Motor neuron (in vitro differentiated cells): Measurements from ENCODE around the gene SOX15. TPM values are rescaled to one million over a fixed set of nuclear protein-coding genes. Genes with fewer than 3 reads are reported as not detected.
A peak's percentile ranks its signal among the peaks of the same experiment; 100 is the strongest.

Experiments used
- ATAC-seq, 8 experiments: fragments of 200-7000 bp; cut with Tn5 transposase; replicated peaks in 6 of 8; 2 replicates each; pipeline ENCODE4 v1.8.0; 2021; ENCODE audit warnings: mild to moderate bottlenecking in 8 of 8, moderate library complexity in 8 of 8
- H3K27ac ChIP-seq, 2 donors: fragments of 250-450 bp; sonication (Bioruptor Pico); 2 replicates each; pipeline ENCODE4 v1.9.0; 2021; ENCODE audit warnings: antibody characterized with exemption in 2 of 2, mild to moderate bottlenecking in 2 of 2, moderate library complexity in 1 of 2
- H3K4me1 ChIP-seq, 2 donors: fragments of 250-450 bp; sonication (Bioruptor Pico); replicated peaks in 1 of 2; 2 replicates each; pipeline ENCODE4 v1.6.1; 2021; ENCODE audit warnings: antibody characterized with exemption in 2 of 2, mild to moderate bottlenecking in 2 of 2, moderate library complexity in 1 of 2
- H3K4me3 ChIP-seq, 5 donors: fragments of 250-450 bp; sonication (Bioruptor Pico); 2 replicates each; pipeline ENCODE4 v1.9.0; 2021; ENCODE audit warnings: antibody characterized with exemption in 5 of 5, mild to moderate bottlenecking in 5 of 5, moderate library complexity in 4 of 5
- WGBS, 10 experiments: fragments of 450-650 bp; shearing (Covaris generic); methylation state at CpG; one replicate each; pipeline ENCODE4 v1.0.0; 2022; 5-methylcytosine and 5-hydroxymethylcytosine counted together
- in situ Hi-C, 9 experiments: fragments of 400-800 bp; cut with MboI; loops; one replicate each; pipeline ENCODE4 v1.15.0; 2021; ENCODE audit warnings: low sequenced_read_pairs in 9 of 9, low pct_unique_long_range_greater_than_20kb in 2 of 9; ENCODE audit not compliant: unreplicated experiment in 9 of 9
- total RNA-seq, 8 experiments: library from RNA; unstranded; fragments of 300-600 nt; gene quantifications; 2 replicates each; pipeline versions ENCODE4 v1.2.3 to v1.2.4, GENCODE V29; 2022

The SOX15 gene
- total RNA-seq, 8 experiments from 2014 or later: 1.4 to 3.9 (median 2.2) TPM

- peak overlapping the region in 1 of 2 donors; percentile 55 for H3K27ac ChIP-seq
- H3K4me3 ChIP-seq: peak overlapping the region in 1 of 5 donors; percentile 4
- in situ Hi-C loops: no loop called here
- ATAC-seq: peak in 3 of 8 experiments; percentile 0 to 3 (median 0)
- 20 to 94% (median 77%) methylated on average over 1 to 5 of the region's 12 CpGs; no CpG with 5 or more reads in 7 of the 10 experiments for WGBS, 10 experiments
- H3K4me1 ChIP-seq: peaks cover 29 to 32% of the 10 kb centered on the region in 2 donors
These were observed 9.9 kb downstream of the SOX15 start for GRCh38 chr17:7579834-7580603.

- in situ Hi-C loops: no loop called here
- peak within 1 kb of the TSS in 1 of 5 donors; percentile 4 for H3K4me3 ChIP-seq
- peak within 1 kb of the TSS in 1 of 2 donors; percentile 55 for H3K27ac ChIP-seq
- 0 to 70% (median 16%) methylated on average over 1 to 6 of the region's 7 CpGs; no CpG with 5 or more reads in 3 of the 10 experiments for whole genome bisulfite sequencing, 10 experiments
- H3K4me1 ChIP-seq: peaks cover 29 to 34% of the 10 kb centered on the region in 2 donors
- peak; percentile 14 to 51 (median 35) for ATAC-seq
These were observed 10.7 kb downstream of the SOX15 start, which contains the start of gene CD68 for GRCh38 chr17:7579001-7579833. Gene CD68 (plus strand): TSS chr17:7579638. CDS start chr17:7579678, 40 bp downstream.

- Histone ChIP-seq H3K4me3 (no peak overlapping the region), H3K4me1 (peaks cover 22 to 28% of the 10 kb centered on the region in 2 donors), H3K27ac (no peak overlapping the region)
- 67 to 100% (median 90%) methylated on average over 1 to 7 of the region's 17 CpGs; no CpG with 5 or more reads in 2 of the 10 experiments for WGBS, 10 experiments
- ATAC-seq: no peak
- in situ Hi-C loops: no loop called here
These were observed 12.3 kb downstream of the SOX15 start for GRCh38 chr17:7577327-7578199.

- WGBS, 10 experiments: 62 to 100% (median 91%) methylated on average over 2 to 6 of the region's 14 CpGs; no CpG with 5 or more reads in 2 of the 10 experiments
These were observed 13.4 kb downstream of the SOX15 start for GRCh38 chr17:7576432-7576937.

GRCh38 chr17:7575959-7576358, 13.9 kb downstream of the SOX15 start:
- no peak overlapping the region for H3K4me3 ChIP-seq
- WGBS, 10 experiments: 66 to 100% (median 95%) methylated on average over 1 to 7 of the region's 7 CpGs; no CpG with 5 or more reads in 1 of the 10 experiments
- H3K27ac ChIP-seq: no peak overlapping the region
- no peak for ATAC-seq
- in situ Hi-C loops: no loop called here
- peaks cover 16 to 21% of the 10 kb centered on the region in 2 donors for H3K4me1 ChIP-seq

More at GRCh38 chr17:7576432-7576937, 13.4 kb downstream of the SOX15 start:
- ATAC-seq: no peak
- H3K27ac ChIP-seq: no peak overlapping the region
- H3K4me1 ChIP-seq: peaks cover 18 to 20% of the 10 kb centered on the region in 2 donors
- H3K4me3 ChIP-seq: no peak overlapping the region
- in situ Hi-C loops: no loop called here

GRCh38 chr17:7575481-7575883, 14.4 kb downstream of the SOX15 start:
- H3K4me3 ChIP-seq: no peak overlapping the region
- no peak overlapping the region for H3K27ac ChIP-seq
- 75 to 100% (median 86%) methylated on average over 1 of the region's 1 CpG; no CpG with 5 or more reads in 7 of the 10 experiments for WGBS, 10 experiments
- ATAC-seq: no peak
- peaks cover 16 to 21% of the 10 kb centered on the region in 2 donors for H3K4me1 ChIP-seq
- in situ Hi-C loops: no loop called here

- no peak for ATAC-seq
- in situ Hi-C loops: loop anchor here in 1 of 9 experiments (25.0 kb wide), 1 partner anchor 537 kb away; the partner anchor contains the start of genes SLC16A11 and SLC16A13
- Histone ChIP-seq H3K4me1 (peaks cover 16 to 18% of the 10 kb centered on the region in 2 donors), H3K4me3 (peak overlapping the region; percentile 74 to 95 (median 85)), H3K27ac (peak overlapping the region; percentile 85 to 95)
- WGBS, 10 experiments: 0 to 40% (median 21%) methylated on average over 1 to 11 of the region's 15 CpGs; no CpG with 5 or more reads in 2 of the 10 experiments
These were observed 15.5 kb downstream of the SOX15 start for GRCh38 chr17:7574176-7574953.

- 0 to 2% methylated on average over 8 to 10 of the region's 71 CpGs; no CpG with 5 or more reads in 8 of the 10 experiments for WGBS, 10 experiments
- H3K27ac ChIP-seq: peak overlapping the region; percentile 85 to 95
- H3K4me1 ChIP-seq: peaks cover 16 to 17% of the 10 kb centered on the region in 2 donors
- ATAC-seq: peak; percentile 9 to 60 (median 48)
- H3K4me3 ChIP-seq: peak overlapping the region; percentile 74 to 95 (median 85)
- in situ Hi-C loops: loop anchor here in 1 of 9 experiments (25.0 kb wide), 1 partner anchor 536 kb away; the partner anchor contains the start of genes SLC16A11 and SLC16A13
These were observed 16.4 kb downstream of the SOX15 start for GRCh38 chr17:7573324-7574080.

- Histone ChIP-seq H3K27ac (peak overlapping the region; percentile 85 to 95), H3K4me1 (peaks cover 16 to 17% of the 10 kb centered on the region in 2 donors), H3K4me3 (peak overlapping the region; percentile 74 to 95 (median 85))
- peak; percentile 2 to 91 (median 76) for ATAC-seq
- in situ Hi-C loops: loop anchor here in 1 of 9 experiments (25.0 kb wide), 1 partner anchor 535 kb away; the partner anchor contains the start of genes SLC16A11 and SLC16A13
- 0% methylated on average over 1 to 9 of the region's 73 CpGs; no CpG with 5 or more reads in 6 of the 10 experiments for WGBS, 10 experiments
These were observed 17.1 kb downstream of the SOX15 start for GRCh38 chr17:7572588-7573323.

- Histone ChIP-seq H3K4me3 (peak overlapping the region; percentile 35 to 50 (median 46)), H3K27ac (peak overlapping the region; percentile 73 to 83), H3K4me1 (peaks cover 16 to 17% of the 10 kb centered on the region in 2 donors)
- peak in 3 of 8 experiments; percentile 87 to 90 (median 88) for ATAC-seq
- WGBS, 10 experiments: 0% methylated on average over 2 to 9 of the region's 11 CpGs; no CpG with 5 or more reads in 5 of the 10 experiments
- in situ Hi-C loops: loop anchor here in 1 of 9 experiments (25.0 kb wide), 1 partner anchor 535 kb away; the partner anchor contains the start of genes SLC16A11 and SLC16A13
These were observed 17.6 kb downstream of the SOX15 start for GRCh38 chr17:7572338-7572587.
